Measurements from ENCODE around the gene MEI1. TPM values are rescaled to one million over a fixed set of nuclear protein-coding genes. Genes with fewer than 3 reads are reported as not detected.

The MEI1 gene
- polyA plus RNA-seq, 1 donor from 2014 or later: not detected

- Histone ChIP-seq H3K9me3 (ENCODE audit: low read length) (no peaks in the 10 kb centered on the region), H3F3A (ENCODE audit: insufficient read depth, low read length, poor library complexity, severe bottlenecking) (no peaks in the 10 kb centered on the region), H2AFZ (ENCODE audit: low read depth, low read length) (peak within 1 kb of the TSS; percentile 84), H3K9ac (ENCODE audit: low read length) (peak within 1 kb of the TSS; percentile 82), H3K79me2 (replicated peaks; ENCODE audit: insufficient read depth, low read length) (peaks cover 6% of the 10 kb centered on the region), H3K4me3 (ENCODE audit: low read length) (peak within 1 kb of the TSS; percentile 85), H3K4me2 (ENCODE audit: low read length) (peak within 1 kb of the TSS; percentile 97), H3K9me2 (ENCODE audit: insufficient read depth, low read length) (no peaks in the 10 kb centered on the region), H3K36me3 (ENCODE audit: insufficient read depth, low read length) (no peaks in the 10 kb centered on the region), H3K27me3 (ENCODE audit: insufficient read depth, low read depth, low read length) (no peaks in the 10 kb centered on the region), H4K20me1 (ENCODE audit: insufficient read depth) (no peaks in the 10 kb centered on the region), H3K27ac (ENCODE audit: low read length) (peak within 1 kb of the TSS; percentile 74)
- TF ChIP-seq CTCF (IDR thresholded peaks at IDR 0.05; ENCODE audit: poor library complexity, severe bottlenecking) (no peak), POLR2AphosphoS5 (IDR thresholded peaks at IDR 0.05) (peak; percentile 97), MXI1 (conservative IDR thresholded peaks at IDR 0.05; ENCODE audit: poor library complexity, severe bottlenecking) (peak; percentile 80), EP300 (conservative IDR thresholded peaks at IDR 0.05; ENCODE audit: poor library complexity, severe bottlenecking) (peak; percentile 29), EZH2 (IDR thresholded peaks at IDR 0.05; ENCODE audit: borderline replicate concordance, insufficient read depth, low read length, poor library complexity, severe bottlenecking) (no peak), SMC3 (conservative IDR thresholded peaks at IDR 0.05; ENCODE audit: poor library complexity) (peak; percentile 54), TAF1 (IDR thresholded peaks at IDR 0.05; ENCODE audit: low read depth) (peak; percentile 96), RAD21 (conservative IDR thresholded peaks at IDR 0.05) (peak; percentile 53)
- TF ChIP-seq, protein P1, sequence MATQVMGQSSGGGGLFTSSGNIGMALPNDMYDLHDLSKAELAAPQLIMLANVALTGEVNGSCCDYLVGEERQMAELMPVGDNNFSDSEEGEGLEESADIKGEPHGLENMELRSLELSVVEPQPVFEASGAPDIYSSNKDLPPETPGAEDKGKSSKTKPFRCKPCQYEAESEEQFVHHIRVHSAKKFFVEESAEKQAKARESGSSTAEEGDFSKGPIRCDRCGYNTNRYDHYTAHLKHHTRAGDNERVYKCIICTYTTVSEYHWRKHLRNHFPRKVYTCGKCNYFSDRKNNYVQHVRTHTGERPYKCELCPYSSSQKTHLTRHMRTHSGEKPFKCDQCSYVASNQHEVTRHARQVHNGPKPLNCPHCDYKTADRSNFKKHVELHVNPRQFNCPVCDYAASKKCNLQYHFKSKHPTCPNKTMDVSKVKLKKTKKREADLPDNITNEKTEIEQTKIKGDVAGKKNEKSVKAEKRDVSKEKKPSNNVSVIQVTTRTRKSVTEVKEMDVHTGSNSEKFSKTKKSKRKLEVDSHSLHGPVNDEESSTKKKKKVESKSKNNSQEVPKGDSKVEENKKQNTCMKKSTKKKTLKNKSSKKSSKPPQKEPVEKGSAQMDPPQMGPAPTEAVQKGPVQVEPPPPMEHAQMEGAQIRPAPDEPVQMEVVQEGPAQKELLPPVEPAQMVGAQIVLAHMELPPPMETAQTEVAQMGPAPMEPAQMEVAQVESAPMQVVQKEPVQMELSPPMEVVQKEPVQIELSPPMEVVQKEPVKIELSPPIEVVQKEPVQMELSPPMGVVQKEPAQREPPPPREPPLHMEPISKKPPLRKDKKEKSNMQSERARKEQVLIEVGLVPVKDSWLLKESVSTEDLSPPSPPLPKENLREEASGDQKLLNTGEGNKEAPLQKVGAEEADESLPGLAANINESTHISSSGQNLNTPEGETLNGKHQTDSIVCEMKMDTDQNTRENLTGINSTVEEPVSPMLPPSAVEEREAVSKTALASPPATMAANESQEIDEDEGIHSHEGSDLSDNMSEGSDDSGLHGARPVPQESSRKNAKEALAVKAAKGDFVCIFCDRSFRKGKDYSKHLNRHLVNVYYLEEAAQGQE (IDR thresholded peaks at IDR 0.05; ENCODE audit: borderline replicate concordance): peak; percentile 86
Measured at GRCh38 chr22:41800348-41801146, 101.2 kb downstream of the MEI1 start, which contains the start of gene CCDC134. Gene CCDC134, plus strand, starts transcription at chr22:41800679. Its CDS starts 8,212 bp downstream, at chr22:41808891.

DNA sequence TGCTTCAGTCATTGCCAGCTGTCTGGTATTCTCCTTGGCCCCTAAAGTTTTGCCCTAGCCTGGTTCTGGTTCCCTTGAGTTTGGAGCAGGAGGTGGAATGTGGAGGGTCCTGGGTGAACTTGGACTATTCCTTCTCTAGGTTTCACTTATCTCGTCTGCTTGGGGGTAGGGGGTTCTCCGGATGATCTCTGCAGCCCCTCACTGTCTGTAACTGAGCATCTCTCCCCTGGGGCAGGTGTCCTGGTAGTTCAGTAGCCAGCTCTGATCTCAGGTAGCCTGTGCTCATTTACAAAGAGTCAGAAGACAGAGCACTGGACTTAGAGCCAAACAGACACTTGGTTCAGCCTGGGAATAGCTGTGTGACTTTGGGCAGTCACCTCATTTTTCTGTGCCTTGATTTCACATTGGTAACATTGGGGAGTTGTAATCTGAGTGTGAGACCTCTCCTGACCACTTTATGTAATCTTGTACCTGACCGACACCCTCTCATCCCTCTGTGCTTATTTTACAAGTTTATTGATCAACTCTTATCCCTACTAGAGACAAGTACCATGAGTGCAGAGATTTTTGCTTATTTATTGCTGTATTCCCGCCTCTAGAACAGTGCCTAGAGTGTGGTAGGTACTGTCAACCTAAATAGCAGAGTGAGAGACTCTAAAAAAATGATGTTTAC, 102.0 kb downstream of the MEI1 start:
- TF ChIP-seq RAD21 (conservative IDR thresholded peaks at IDR 0.05) (no peak), TAF1 (IDR thresholded peaks at IDR 0.05; ENCODE audit: low read depth) (no peak), MXI1 (conservative IDR thresholded peaks at IDR 0.05; ENCODE audit: poor library complexity, severe bottlenecking) (no peak), EP300 (conservative IDR thresholded peaks at IDR 0.05; ENCODE audit: poor library complexity, severe bottlenecking) (no peak), EZH2 (IDR thresholded peaks at IDR 0.05; ENCODE audit: borderline replicate concordance, insufficient read depth, low read length, poor library complexity, severe bottlenecking) (no peak), SMC3 (conservative IDR thresholded peaks at IDR 0.05; ENCODE audit: poor library complexity) (no peak), POLR2AphosphoS5 (IDR thresholded peaks at IDR 0.05) (no peak), CTCF (IDR thresholded peaks at IDR 0.05; ENCODE audit: poor library complexity, severe bottlenecking) (no peak)
- TF ChIP-seq, protein P1 (IDR thresholded peaks at IDR 0.05; ENCODE audit: borderline replicate concordance): no peak

More for the DNA sequence above, 102.0 kb downstream of the MEI1 start:
- no peaks in the 10 kb centered on the region for H3K27me3 ChIP-seq (ENCODE audit: insufficient read depth, low read depth, low read length)
- H3K9me2 ChIP-seq (ENCODE audit: insufficient read depth, low read length): no peaks in the 10 kb centered on the region
- H3K36me3 ChIP-seq (ENCODE audit: insufficient read depth, low read length): no peaks in the 10 kb centered on the region
- no peaks in the 10 kb centered on the region for H3F3A ChIP-seq (ENCODE audit: insufficient read depth, low read length, poor library complexity, severe bottlenecking)
- H4K20me1 ChIP-seq (ENCODE audit: insufficient read depth): no peaks in the 10 kb centered on the region
- H3K9me3 ChIP-seq (ENCODE audit: low read length): no peaks in the 10 kb centered on the region
- H2AFZ ChIP-seq (ENCODE audit: low read depth, low read length): peak overlapping the region; percentile 78
- peak overlapping the region; percentile 74 for H3K27ac ChIP-seq (ENCODE audit: low read length)
- H3K4me3 ChIP-seq (ENCODE audit: low read length): peak overlapping the region; percentile 85
- peak overlapping the region; percentile 82 for H3K9ac ChIP-seq (ENCODE audit: low read length)
- peaks cover 6% of the 10 kb centered on the region for H3K79me2 ChIP-seq (replicated peaks; ENCODE audit: insufficient read depth, low read length)
- peak overlapping the region; percentile 97 for H3K4me2 ChIP-seq (ENCODE audit: low read length)
